ENCODE results near the gene SYCP2L. TPM values are rescaled to one million over a fixed set of nuclear protein-coding genes. Genes with fewer than 3 reads are reported as not detected.

Gene SYCP2L
- total RNA-seq, result not detected in 2 replicates
- polyA plus RNA-seq, result not detected in 2 replicates
- not detected in 2 replicates for polyA plus RNA-seq (2011; cell fraction: cytosol; rRNA removed)
- polyA plus RNA-seq (2011; cell fraction: nucleus; rRNA removed), result 0.11 and 0.67 TPM in 2 replicates
- not detected in 2 replicates for polyA plus RNA-seq (2012)
- 0.30 TPM in 1 of 2 replicates, not detected in the other for polyA minus RNA-seq
- polyA minus RNA-seq (2011; cell fraction: cytosol; rRNA and poly(A)+ RNA removed), result not detected
- polyA minus RNA-seq (2011; cell fraction: nucleus; rRNA and poly(A)+ RNA removed), result not detected in 2 replicates
- percentile 13 among the genes with signal in this experiment for Bru-seq, nascent RNA
- BruChase-seq, experiment 1, labeled RNA remaining after a 6-hour chase, result percentile 18 among the genes with signal in this experiment
- BruChase-seq, experiment 2, labeled RNA remaining after a 2-hour chase, result percentile 21 among the genes with signal in this experiment
- long read RNA-seq, result 0 reads

- BruUV-seq (replicated peaks), result no TSS peak
- no peaks in the 10 kb centered on the region for H4K20me1 ChIP-seq (replicated peaks; ENCODE audit: control insufficient read depth, extremely low read depth, insufficient read depth, low read length)
- H3K27me3 ChIP-seq (ENCODE audit: control insufficient read depth in 2 of 2, insufficient read depth in 2 of 2, low read length in 2 of 2), result peaks cover 45 to 59% of the 10 kb centered on the region in 2 experiments
- peak within 1 kb of the TSS in 2 of 3 experiments; percentile 6 to 31 for H3K4me3 ChIP-seq (replicated peaks in 1 of 3; ENCODE audit: insufficient read depth in 1 of 3, low read depth in 1 of 3, low read length in 3 of 3)
- H3K4me2 ChIP-seq (ENCODE audit: insufficient read depth, low read length), result peak within 1 kb of the TSS; percentile 69
- H3K36me3 ChIP-seq (ENCODE audit: control insufficient read depth in 2 of 2, extremely low read depth in 1 of 2, insufficient read depth in 2 of 2, low read length in 2 of 2), result no peaks in the 10 kb centered on the region
- no peaks in the 10 kb centered on the region for H3K9me1 ChIP-seq (replicated peaks; ENCODE audit: control insufficient read depth, extremely low read depth, insufficient read depth, low read length)
- intact Hi-C loops (cut with micrococcal nuclease) (no loop called here), dilution Hi-C loops (cut with MboI; ENCODE audit: extremely low pct_ligation_motif_present, low sequenced_read_pairs) (no loop called here)
- H3K27ac ChIP-seq (ENCODE audit: insufficient read depth, low read depth, low read length), result no peak within 1 kb of the TSS
- POLR2A ChIA-PET, result no interaction called here
- peak within 1 kb of the TSS; percentile 73 for H2AFZ ChIP-seq (ENCODE audit: low read depth, low read length)
- FAIRE-seq, result no peak
- H3K9me3 ChIP-seq (replicated peaks; ENCODE audit: control insufficient read depth, insufficient read depth, low read length), result no peaks in the 10 kb centered on the region
- no peak within 1 kb of the TSS for H3K9ac ChIP-seq (replicated peaks; ENCODE audit: extremely low read depth, insufficient read depth, low read length)
- peaks cover 3% of the 10 kb centered on the region for H3K4me1 ChIP-seq (ENCODE audit: control insufficient read depth, extremely low read depth, insufficient read depth, low read length)
- CTCF ChIA-PET, result interaction anchor here (1.4 to 1.6 kb wide), 2 partner anchors 12 to 21 kb away, joined by 4 to 7 read pairs; no protein-coding TSS in a partner anchor
- TF ChIP-seq EZH2 (IDR thresholded peaks at IDR 0.05; ENCODE audit: borderline replicate concordance, low read depth, low read length, severe bottlenecking) (peak; percentile 92), MAX (IDR thresholded peaks at IDR 0.05; ENCODE audit: insufficient read depth, insufficient read length) (no peak), CTCF (IDR thresholded peaks at IDR 0.05; ENCODE audit: extremely low read depth in 1 of 2, insufficient read depth in 1 of 2, low read depth in 1 of 2, low read length in 2 of 2) (peak in 1 of 2 donors; percentile 32)
- DNase-seq (ENCODE audit: low read depth, low spot score), result peak; percentile 4
- no peaks in the 10 kb centered on the region for H3K79me2 ChIP-seq (ENCODE audit: control insufficient read depth, insufficient read depth, low read length)
These were observed at the start of gene SYCP2L for GRCh38 chr6:10886691-10887502. Gene SYCP2L, plus strand, starts transcription at chr6:10887052. Its CDS starts 75 bp downstream, at chr6:10887127.
